Loucy (cell line): ENCODE data around the gene DUS2.

Experiments used
- CTCF ChIP-seq: fragments of 200-600 bp; sonication (generic); conservative IDR thresholded peaks from 2 replicates; pipeline ENCODE4 v1.5.1; 2014; ENCODE audit warnings: mild to moderate bottlenecking, antibody characterized with exemption, low read length
- EZH2phosphoT487 ChIP-seq: fragments of 200-600 bp; IDR thresholded peaks from 2 replicates; pipeline ENCODE4 v1.6.1; 2018; ENCODE audit warnings: antibody characterized with exemption, mild to moderate bottlenecking, moderate library complexity, borderline replicate concordance

GRCh38 chr16:68085259-68086071 is 62.4 kb downstream of the DUS2 start, which contains the start of gene NFATC3:
- TF ChIP-seq CTCF (no peak), EZH2phosphoT487 (no peak)
